DMS 273 treated with DMSO at 0.1 percent for 48 hours (cell line): Measurements from ENCODE around the gene MIOX.
A peak's percentile ranks its signal among the peaks of the same experiment; 100 is the strongest.

Source experiments
- DNase-seq: peaks from one replicate; lab custom pipeline; 2025; lab: John Stamatoyannopoulos, UW

Gene MIOX

GRCh38 chr22:50455201-50455600 lies 31.5 kb upstream of the MIOX start:
- DNase-seq: no peak

GRCh38 chr22:50456026-50456425 lies 30.6 kb upstream of the MIOX start:
- DNase-seq: no peak

GRCh38 chr22:50456466-50457234 lies 30.0 kb upstream of the MIOX start:
- DNase-seq: no peak

- no peak for DNase-seq
Measured at GRCh38 chr22:50459016-50459415, 27.6 kb upstream of the MIOX start.

- no peak for DNase-seq
Measured at GRCh38 chr22:50459496-50460140, 27.0 kb upstream of the MIOX start.

- no peak for DNase-seq
Measured at GRCh38 chr22:50460938-50461337, 25.7 kb upstream of the MIOX start.

GRCh38 chr22:50461536-50461935 lies 25.1 kb upstream of the MIOX start:
- no peak for DNase-seq

- DNase-seq: no peak
Measured at GRCh38 chr22:50461979-50462540, 24.6 kb upstream of the MIOX start.

GRCh38 chr22:50463188-50463900 lies 23.3 kb upstream of the MIOX start:
- DNase-seq: no peak

GRCh38 chr22:50464451-50464850 lies 22.2 kb upstream of the MIOX start:
- DNase-seq: no peak

GRCh38 chr22:50465066-50465930 lies 21.4 kb upstream of the MIOX start:
- DNase-seq: no peak

GRCh38 chr22:50467341-50467740 lies 19.3 kb upstream of the MIOX start:
- no peak for DNase-seq

GRCh38 chr22:50467773-50468440 lies 18.8 kb upstream of the MIOX start:
- no peak for DNase-seq

- DNase-seq: no peak
Measured at GRCh38 chr22:50468626-50469025, 18.0 kb upstream of the MIOX start.

- DNase-seq: peak; percentile 86
Measured at GRCh38 chr22:50469377-50470305, 17.0 kb upstream of the MIOX start.

GRCh38 chr22:50470491-50470890 lies 16.2 kb upstream of the MIOX start:
- no peak for DNase-seq

- no peak for DNase-seq
Measured at GRCh38 chr22:50471197-50471847, 15.3 kb upstream of the MIOX start.

- DNase-seq: no peak
Measured at GRCh38 chr22:50471962-50472361, 14.7 kb upstream of the MIOX start.

GRCh38 chr22:50473088-50473487 lies 13.6 kb upstream of the MIOX start:
- DNase-seq: no peak
